HCT116 (cell line): ENCODE data around the gene CDH4. TPM values are rescaled to one million over a fixed set of nuclear protein-coding genes. Genes with fewer than 3 reads are reported as not detected.

Experiments used
- ATAC-seq: fragments of 200-7000 bp; cut with Tn5 transposase; 2 replicates; pipeline ENCODE4 v1.9.1; 2020; ENCODE audit warnings: mild to moderate bottlenecking, moderate library complexity
- BruUV-seq: library from RNA; stranded (reverse); fragments of 400-500 nt; replicated peaks from 2 replicates; lab custom pipeline; 2021; lab: Mats Ljungman, UMichigan
- CTCF ChIA-PET: fragments of 300-600 bp; sonication (Branson Sonifier 250); formaldehyde crosslinking; loops from one replicate; lab custom pipeline; 2021; ENCODE audit warnings: antibody characterized with exemption; lab: Charles Lee
- POLR2A ChIA-PET: fragments of 300-600, 350-600 bp; sonication (Branson Sonifier 250); formaldehyde crosslinking; loops from one replicate; lab custom pipeline; 2021; ENCODE audit warnings: antibody characterized with exemption; lab: Charles Lee
- RAD21 ChIA-PET, 2 experiments: fragments of 300-600 bp; sonication (Branson Sonifier 250); formaldehyde crosslinking; loops; one replicate each; lab custom pipeline; 2023; ENCODE audit warnings: low total read pairs in 2 of 2; ENCODE audit not compliant: uncharacterized antibody in 2 of 2, unreplicated experiment in 2 of 2, low non-redundant PET in 1 of 2; lab: Charles Lee
- DNase-seq: peaks from one replicate; pipeline ENCODE4 v3.0.0-alpha.2; 2010; ENCODE audit warnings: low read depth, low spot score
- H2AFZ ChIP-seq: fragments of 200-600 bp; shearing (Covaris generic), sonication (generic); 2 replicates; pipeline ENCODE4 v1.6.1; 2017; ENCODE audit warnings: low read depth, mixed run types, mixed read lengths, antibody characterized with exemption, low read length; ENCODE audit not compliant: poor library complexity, severe bottlenecking
- H3K27ac ChIP-seq: 2 replicates; pipeline ENCODE4 v1.5.1; 2012; ENCODE audit warnings: low read depth, low read length
- H3K27me3 ChIP-seq: fragments of 200-600 bp; sonication (generic); 2 replicates; pipeline ENCODE4 v1.6.1; 2016; ENCODE audit warnings: mixed run types, low read length, mixed read lengths; ENCODE audit not compliant: insufficient read depth
- H3K36me3 ChIP-seq, 2 experiments: fragments of 200-500 bp in 1 of 2; fragments of 200-600 bp in 1 of 2; sonication (Bioruptor generic) in 1 of 2; sonication (generic) in 1 of 2; 2 replicates each; pipeline versions ENCODE4 v1.5.1 to v1.6.1; 2014 to 2016; ENCODE audit warnings: low read length in 2 of 2, inconsistent platforms in 1 of 2, mixed read lengths in 1 of 2, mixed run types in 1 of 2; ENCODE audit not compliant: insufficient read depth in 2 of 2, control insufficient read depth in 1 of 2
- H3K4me1 ChIP-seq, 2 experiments: fragments of 200-600 bp in 1 of 2; sonication (generic) in 1 of 2; 2 replicates each; pipeline versions ENCODE4 v1.5.1 to v1.6.1; 2012 to 2017; ENCODE audit warnings: low read length in 2 of 2, inconsistent platforms in 1 of 2, mild to moderate bottlenecking in 1 of 2, mixed read lengths in 1 of 2, mixed run types in 1 of 2, moderate library complexity in 1 of 2; ENCODE audit not compliant: insufficient read depth in 2 of 2, control insufficient read depth in 1 of 2
- H3K4me2 ChIP-seq: fragments of 200-600 bp; sonication (generic); 2 replicates; pipeline ENCODE4 v1.6.1; 2017; ENCODE audit warnings: mixed run types, low read length, mixed read lengths
- H3K4me3 ChIP-seq, 2 experiments: fragments of 200-600 bp in 1 of 2; sonication (generic) in 1 of 2; replicated peaks in 1 of 2; 2 replicates each; pipeline ENCODE4 v1.5.1; 2011 to 2016; ENCODE audit warnings: low read length in 2 of 2, control low read depth in 1 of 2, low read depth in 1 of 2, mild to moderate bottlenecking in 1 of 2, mixed read lengths in 1 of 2, mixed run types in 1 of 2
- H3K79me2 ChIP-seq: fragments of 200-600 bp; sonication (generic); 2 replicates; pipeline ENCODE4 v1.6.1; 2017; ENCODE audit warnings: mild to moderate bottlenecking, mixed run types, low read length, moderate library complexity, mixed read lengths; ENCODE audit not compliant: insufficient read depth
- H3K9ac ChIP-seq: fragments of 200-600 bp; sonication (generic); 2 replicates; pipeline ENCODE4 v1.6.1; 2016; ENCODE audit warnings: low read length, mixed read lengths
- H3K9me2 ChIP-seq: fragments of 200-600 bp; sonication (generic), shearing (Covaris generic); 2 replicates; pipeline ENCODE4 v1.6.1; 2017; ENCODE audit warnings: mixed run types, mild to moderate bottlenecking, moderate library complexity; ENCODE audit not compliant: insufficient read depth
- H3K9me3 ChIP-seq, 2 experiments: fragments of 200-500 bp in 1 of 2; fragments of 200-600 bp in 1 of 2; sonication (Bioruptor generic) in 1 of 2; sonication (generic) in 1 of 2; 2 replicates each; pipeline ENCODE4 v1.6.1; 2014 to 2017; ENCODE audit warnings: low read length in 2 of 2, mixed read lengths in 2 of 2, inconsistent platforms in 1 of 2, low read depth in 1 of 2, mild to moderate bottlenecking in 1 of 2, mixed run types in 1 of 2, moderate library complexity in 1 of 2; ENCODE audit not compliant: control insufficient read depth in 1 of 2, insufficient read depth in 1 of 2
- H4K20me1 ChIP-seq: fragments of 200-600 bp; sonication (generic), shearing (Covaris generic); 2 replicates; pipeline ENCODE4 v1.6.1; 2017; ENCODE audit warnings: mixed run types, mild to moderate bottlenecking, moderate library complexity; ENCODE audit not compliant: insufficient read depth
- JUND ChIP-seq: IDR thresholded peaks from 2 replicates; pipeline ENCODE4 v1.6.1; 2012
- SRF ChIP-seq: IDR thresholded peaks from 2 replicates; pipeline ENCODE4 v1.6.1; 2012; ENCODE audit warnings: low read depth
- ZNF274 ChIP-seq: fragments of 200-500 bp; sonication (Bioruptor generic); IDR thresholded peaks from 2 replicates; pipeline ENCODE4 v1.6.1; 2014; ENCODE audit warnings: mild to moderate bottlenecking, low read depth, low read length, inconsistent platforms
- intact Hi-C: fragments of 100-400 bp; cut with micrococcal nuclease; formaldehyde crosslinking; loops from 2 replicates; pipeline ENCODE4 v1.10.0; 2022
- total RNA-seq: library from RNA; stranded (reverse); gene quantifications from one replicate; pipeline ENCODE4 v1.2.1, GENCODE V29; 2021; ENCODE audit not compliant: unreplicated experiment
- TF ChIP-seq, protein P1 (sequence below): IDR thresholded peaks from 2 replicates; pipeline ENCODE4 v1.6.1; 2012
- TF ChIP-seq, protein P2 (sequence below), 3 experiments: fragments of 200-600 bp in 1 of 3; sonication (generic) in 1 of 3; IDR thresholded peaks in 2 of 3; conservative IDR thresholded peaks in 1 of 3; 2 replicates each; pipeline ENCODE4 v1.5.1; 2012 to 2017; ENCODE audit warnings: low read depth in 2 of 3, low read length in 2 of 3, antibody characterized with exemption in 1 of 3, borderline replicate concordance in 1 of 3, control low read depth in 1 of 3, mild to moderate bottlenecking in 1 of 3, mixed read lengths in 1 of 3, mixed run types in 1 of 3, moderate library complexity in 1 of 3; ENCODE audit not compliant: insufficient read depth in 1 of 3

CDH4 gene
- total RNA-seq, 1 experiment from 2014 or later = not detected

GRCh38 chr20:61217848-61218247, 34.2 kb upstream of the CDH4 start:
- Histone ChIP-seq H3K9me3 (peaks cover 25 to 48% of the 10 kb centered on the region in 2 experiments; a peak in 2 of 4 replicates), H3K27me3 (no peaks in the 10 kb centered on the region), H3K36me3 (no peaks in the 10 kb centered on the region), H3K9me2 (no peaks in the 10 kb centered on the region), H3K79me2 (no peaks in the 10 kb centered on the region), H3K27ac (no peak overlapping the region), H3K4me1 (no peaks in the 10 kb centered on the region), H3K4me2 (no peak overlapping the region), H3K9ac (no peak overlapping the region), H3K4me3 (no peak overlapping the region), H4K20me1 (no peaks in the 10 kb centered on the region), H2AFZ (no peak overlapping the region)
- no TSS peak for BruUV-seq
- DNase-seq (no peak), ATAC-seq (no peak)
- TF ChIP-seq, protein P1, sequence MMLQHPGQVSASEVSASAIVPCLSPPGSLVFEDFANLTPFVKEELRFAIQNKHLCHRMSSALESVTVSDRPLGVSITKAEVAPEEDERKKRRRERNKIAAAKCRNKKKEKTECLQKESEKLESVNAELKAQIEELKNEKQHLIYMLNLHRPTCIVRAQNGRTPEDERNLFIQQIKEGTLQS = no peak
- TF ChIP-seq, protein P2, sequence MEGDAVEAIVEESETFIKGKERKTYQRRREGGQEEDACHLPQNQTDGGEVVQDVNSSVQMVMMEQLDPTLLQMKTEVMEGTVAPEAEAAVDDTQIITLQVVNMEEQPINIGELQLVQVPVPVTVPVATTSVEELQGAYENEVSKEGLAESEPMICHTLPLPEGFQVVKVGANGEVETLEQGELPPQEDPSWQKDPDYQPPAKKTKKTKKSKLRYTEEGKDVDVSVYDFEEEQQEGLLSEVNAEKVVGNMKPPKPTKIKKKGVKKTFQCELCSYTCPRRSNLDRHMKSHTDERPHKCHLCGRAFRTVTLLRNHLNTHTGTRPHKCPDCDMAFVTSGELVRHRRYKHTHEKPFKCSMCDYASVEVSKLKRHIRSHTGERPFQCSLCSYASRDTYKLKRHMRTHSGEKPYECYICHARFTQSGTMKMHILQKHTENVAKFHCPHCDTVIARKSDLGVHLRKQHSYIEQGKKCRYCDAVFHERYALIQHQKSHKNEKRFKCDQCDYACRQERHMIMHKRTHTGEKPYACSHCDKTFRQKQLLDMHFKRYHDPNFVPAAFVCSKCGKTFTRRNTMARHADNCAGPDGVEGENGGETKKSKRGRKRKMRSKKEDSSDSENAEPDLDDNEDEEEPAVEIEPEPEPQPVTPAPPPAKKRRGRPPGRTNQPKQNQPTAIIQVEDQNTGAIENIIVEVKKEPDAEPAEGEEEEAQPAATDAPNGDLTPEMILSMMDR (IDR thresholded peaks at IDR 0.05 in 2 of 3, conservative IDR thresholded peaks at IDR 0.05 in 1 of 3; ENCODE audit: borderline replicate concordance in 1 of 3, insufficient read depth in 1 of 3, low read depth in 2 of 3, low read length in 2 of 3) = no peak
- CTCF ChIA-PET = no interaction called here
- RAD21 ChIA-PET = no interaction called here
- intact Hi-C loops = no loop called here
- POLR2A ChIA-PET = no interaction called here

- H3K27ac ChIP-seq = no peak overlapping the region
- H3K4me1 ChIP-seq = no peaks in the 10 kb centered on the region
- H3K36me3 ChIP-seq = no peaks in the 10 kb centered on the region
- no peak overlapping the region for H3K9ac ChIP-seq
- BruUV-seq = no TSS peak
- H2AFZ ChIP-seq = no peak overlapping the region
- intact Hi-C loops = no loop called here
- ChIA-PET POLR2A (no interaction called here), RAD21 (no interaction called here), CTCF (no interaction called here)
- no peak for ATAC-seq
- H3K27me3 ChIP-seq = no peaks in the 10 kb centered on the region
- H3K4me2 ChIP-seq = no peak overlapping the region
- peaks cover 25 to 54% of the 10 kb centered on the region in 2 experiments; a peak in 2 of 4 replicates for H3K9me3 ChIP-seq
- TF ChIP-seq ZNF274 (no peak), SRF (no peak), JUND (no peak)
- H3K9me2 ChIP-seq = no peaks in the 10 kb centered on the region
- H4K20me1 ChIP-seq = no peaks in the 10 kb centered on the region
- H3K4me3 ChIP-seq = no peak overlapping the region
- DNase-seq = no peak
- H3K79me2 ChIP-seq = no peaks in the 10 kb centered on the region
Measured at GRCh38 chr20:61219021-61219431, 33.0 kb upstream of the CDH4 start.
